IgD-negative memory B cell (primary cell): Measurements from ENCODE around the gene SLC25A19. TPM values are rescaled to one million over a fixed set of nuclear protein-coding genes. Genes with fewer than 3 reads are reported as not detected.
A peak's percentile ranks its signal among the peaks of the same experiment; 100 is the strongest.
"Not testable (repeated sequence)": the region's sequence is repeated elsewhere in the genome, so short reads cannot be mapped to it uniquely, and the experiment has no call there.

Experiments
- H3K27ac Mint-ChIP-seq, 3 donors: one replicate each; pipeline ENCODE4 v1.8.0; 2020 to 2022; ENCODE audit warnings: mild to moderate bottlenecking in 3 of 3, mixed read lengths in 3 of 3, moderate library complexity in 1 of 3
- H3K27me3 Mint-ChIP-seq: one replicate; pipeline ENCODE4 v1.8.0; 2021; ENCODE audit warnings: mixed read lengths
- H3K36me3 Mint-ChIP-seq: one replicate; pipeline ENCODE4 v1.8.0; 2020; ENCODE audit warnings: mild to moderate bottlenecking, mixed read lengths
- H3K4me1 Mint-ChIP-seq, 3 donors: one replicate each; pipeline ENCODE4 v1.8.0; 2020 to 2022; ENCODE audit warnings: mixed read lengths in 3 of 3, mild to moderate bottlenecking in 1 of 3
- H3K4me3 Mint-ChIP-seq, 4 donors: one replicate each; pipeline ENCODE4 v1.8.0; 2020 to 2022; ENCODE audit warnings: mild to moderate bottlenecking in 4 of 4, mixed read lengths in 4 of 4, moderate library complexity in 3 of 4
- H3K9me3 Mint-ChIP-seq, 3 donors: one replicate each; pipeline ENCODE4 v1.8.0; 2020 to 2021; ENCODE audit warnings: mixed read lengths in 3 of 3, mild to moderate bottlenecking in 1 of 3
- polyA plus RNA-seq: library from polyadenylated mRNA; unstranded; fragments of 300-500 nt; fragmentation: Illumina TruSeq; gene quantifications from one replicate; pipeline ENCODE4 v1.2.3, GENCODE V29; 2021

The SLC25A19 gene
- polyA plus RNA-seq, 1 donor from 2014 or later: 22.0 TPM

DNA sequence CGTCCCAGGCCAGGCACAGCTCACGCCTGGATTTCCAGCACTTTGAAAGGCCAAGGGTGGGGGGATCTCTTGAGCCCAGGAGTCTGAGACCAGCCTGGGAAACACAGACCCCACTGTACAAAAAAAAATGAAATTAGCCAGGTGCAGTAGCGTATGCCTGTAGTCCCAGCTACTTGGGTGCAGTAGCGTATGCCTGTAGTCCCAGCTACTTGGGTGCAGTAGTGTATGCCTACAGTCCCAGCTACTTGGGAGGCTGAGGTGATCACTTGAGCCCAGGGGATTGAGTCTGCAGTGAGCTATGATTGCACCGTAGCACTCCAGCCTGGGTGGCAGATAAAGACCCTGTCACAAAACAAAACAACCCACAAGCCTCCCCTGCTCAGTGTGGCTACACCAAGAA is 27.0 kb upstream of the SLC25A19 start:
- peaks cover 42 to 56% (median 51%) of the 10 kb centered on the region in 3 donors for H3K4me1 Mint-ChIP-seq
- H3K4me3 Mint-ChIP-seq: peak overlapping the region in 2 of 4 donors; percentile 74 to 88

DNA sequence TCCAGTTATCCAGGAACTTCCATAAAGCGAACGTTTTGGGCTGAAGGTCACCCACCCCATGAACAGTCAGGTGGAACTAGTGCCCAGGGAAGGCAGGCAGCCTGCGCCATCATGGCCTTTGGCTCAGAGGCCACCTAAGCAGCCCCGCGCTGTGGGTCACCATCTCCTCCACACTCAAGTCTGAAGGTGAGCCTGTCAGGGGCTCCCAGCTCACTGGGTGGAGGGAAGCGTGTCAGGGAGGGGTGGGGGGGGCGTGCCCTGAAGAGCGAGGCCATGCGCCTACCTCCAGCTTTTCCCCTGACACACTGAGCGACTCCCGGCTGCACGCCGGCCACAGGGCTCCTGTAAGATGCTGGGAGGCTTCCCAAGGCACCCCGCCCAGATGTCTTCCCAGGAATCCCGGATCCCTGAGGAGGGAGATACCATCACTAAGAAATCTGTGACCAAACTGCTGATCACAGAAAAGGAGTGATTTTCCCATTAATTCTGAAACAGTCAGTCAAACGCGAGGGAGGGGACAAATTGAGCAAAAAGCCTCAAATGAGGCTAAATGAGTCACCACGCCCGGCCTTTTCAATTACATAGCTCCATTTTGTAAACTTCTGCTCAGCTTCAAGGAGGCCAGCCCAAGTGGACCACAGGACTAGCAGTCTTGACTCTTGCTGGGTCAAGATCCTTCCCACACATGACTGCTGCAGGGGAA is 26.5 kb upstream of the SLC25A19 start:
- peak overlapping the region in 2 of 4 donors; percentile 74 to 88 for H3K4me3 Mint-ChIP-seq
- H3K4me1 Mint-ChIP-seq: peaks cover 41 to 50% (median 49%) of the 10 kb centered on the region in 3 donors
- H3K27ac Mint-ChIP-seq: peak overlapping the region; percentile 60 to 92 (median 65)

More for the DNA sequence above, 27.0 kb upstream of the SLC25A19 start:
- no peaks in the 10 kb centered on the region for H3K9me3 Mint-ChIP-seq
- no peaks in the 10 kb centered on the region for H3K27me3 Mint-ChIP-seq
- H3K27ac Mint-ChIP-seq: peak overlapping the region; percentile 60 to 92 (median 65)
- no peaks in the 10 kb centered on the region for H3K36me3 Mint-ChIP-seq

GRCh38 chr17:75313941-75314551 is 24.8 kb upstream of the SLC25A19 start:
- Mint-ChIP-seq H3K36me3 (no peaks in the 10 kb centered on the region), H3K4me3 (peak overlapping the region in 3 of 4 donors; percentile 3 to 81 (median 67)), H3K27me3 (no peaks in the 10 kb centered on the region), H3K27ac (peak overlapping the region; percentile 26 to 94 (median 85)), H3K4me1 (peaks cover 29 to 40% (median 37%) of the 10 kb centered on the region in 3 donors), H3K9me3 (no peaks in the 10 kb centered on the region)

More for the DNA sequence above, 26.5 kb upstream of the SLC25A19 start:
- Mint-ChIP-seq H3K9me3 (no peaks in the 10 kb centered on the region), H3K36me3 (no peaks in the 10 kb centered on the region), H3K27me3 (no peaks in the 10 kb centered on the region)

DNA sequence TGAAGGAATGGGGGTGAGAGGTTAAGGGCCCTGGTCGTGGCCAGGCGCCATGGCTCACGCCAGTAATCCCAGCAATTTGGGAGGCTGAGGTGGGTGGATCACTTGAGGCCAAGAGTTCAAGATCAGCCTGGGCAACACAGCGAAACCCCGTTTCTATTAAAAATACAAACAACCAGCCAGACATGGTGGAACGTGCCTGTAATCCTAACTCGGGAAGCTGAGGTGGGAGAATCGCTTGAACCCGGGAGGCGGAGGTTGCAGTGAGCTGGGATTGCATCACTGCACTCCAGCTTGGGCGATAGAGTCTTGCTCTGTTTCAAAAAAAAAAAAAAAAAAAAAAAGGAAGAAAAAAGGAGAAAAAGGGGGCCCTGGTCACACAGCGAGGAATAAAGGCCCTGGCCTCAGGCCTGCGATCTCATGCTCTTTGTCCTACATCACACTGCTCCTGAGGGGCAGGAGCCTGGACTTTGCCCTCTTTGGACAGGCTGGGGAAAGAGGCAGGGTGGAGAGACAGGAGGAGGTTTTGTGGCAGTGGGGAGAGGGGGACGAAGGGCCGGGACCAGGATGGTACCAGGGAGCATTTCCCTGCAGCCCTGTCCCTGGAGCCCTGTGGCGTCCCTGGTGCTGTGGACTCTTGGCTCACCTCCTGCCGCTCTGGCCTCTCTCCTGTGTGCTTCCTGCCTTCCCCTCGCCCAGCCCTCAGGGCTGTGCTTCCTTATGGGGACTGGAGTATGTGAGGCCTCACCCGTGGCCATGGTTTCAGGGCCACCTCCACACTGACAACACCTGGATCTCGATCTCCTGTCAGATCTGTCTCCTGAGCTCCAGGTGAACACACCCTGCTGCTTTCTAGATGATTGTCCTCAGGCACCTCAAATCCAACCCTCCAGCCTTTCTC is 19.7 kb upstream of the SLC25A19 start:
- no peaks in the 10 kb centered on the region for H3K9me3 Mint-ChIP-seq
- H3K36me3 Mint-ChIP-seq: no peaks in the 10 kb centered on the region
- H3K27ac Mint-ChIP-seq: peak overlapping the region in 2 of 3 donors; percentile 23 to 78
- no peaks in the 10 kb centered on the region for H3K27me3 Mint-ChIP-seq
- H3K4me1 Mint-ChIP-seq: peaks cover 11 to 19% (median 16%) of the 10 kb centered on the region in 3 donors
- peak overlapping the region in 1 of 4 donors; percentile 50 for H3K4me3 Mint-ChIP-seq

DNA sequence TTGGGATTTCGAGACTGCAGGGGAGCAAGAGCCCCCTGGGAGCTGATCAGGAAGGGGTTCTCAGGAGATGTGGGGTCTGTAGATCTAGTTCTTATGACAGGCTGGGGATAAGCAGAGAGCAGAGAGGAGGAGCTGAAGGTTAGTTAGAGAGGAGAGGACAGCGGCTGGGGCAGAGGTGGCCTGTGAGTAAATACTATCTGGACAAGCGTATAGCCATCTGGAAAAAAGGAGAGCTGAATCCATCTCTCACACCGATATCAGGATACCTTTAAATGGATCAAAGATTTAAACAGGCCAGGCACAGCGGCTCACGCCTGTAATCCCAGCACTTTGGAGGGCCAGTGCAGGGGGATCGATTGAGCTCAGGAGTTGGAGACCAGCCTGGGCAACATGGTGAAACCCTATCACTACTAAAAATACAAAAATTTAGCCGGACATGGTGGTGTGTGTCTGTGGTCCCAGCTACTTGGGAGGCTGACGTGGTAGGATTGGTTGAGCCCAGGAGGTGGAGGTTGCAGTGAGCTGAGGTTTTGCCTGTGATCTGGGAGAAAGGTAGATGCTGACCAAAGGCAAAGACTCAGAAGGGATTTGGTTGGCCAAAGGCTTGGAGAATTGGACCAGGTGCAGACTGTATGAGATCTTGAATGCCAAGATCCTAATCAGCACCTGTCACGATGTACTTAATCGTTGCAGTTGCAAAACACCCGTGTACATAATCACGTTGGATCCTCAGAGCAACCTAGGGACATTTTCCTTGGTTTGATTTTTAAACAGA is 18.9 kb upstream of the SLC25A19 start:
- Mint-ChIP-seq H3K4me3 (peak overlapping the region in 1 of 4 donors; percentile 50), H3K27me3 (no peaks in the 10 kb centered on the region), H3K9me3 (no peaks in the 10 kb centered on the region), H3K36me3 (no peaks in the 10 kb centered on the region), H3K4me1 (peaks cover 6 to 14% (median 10%) of the 10 kb centered on the region in 3 donors), H3K27ac (peak overlapping the region in 1 of 3 donors; percentile 23)

DNA sequence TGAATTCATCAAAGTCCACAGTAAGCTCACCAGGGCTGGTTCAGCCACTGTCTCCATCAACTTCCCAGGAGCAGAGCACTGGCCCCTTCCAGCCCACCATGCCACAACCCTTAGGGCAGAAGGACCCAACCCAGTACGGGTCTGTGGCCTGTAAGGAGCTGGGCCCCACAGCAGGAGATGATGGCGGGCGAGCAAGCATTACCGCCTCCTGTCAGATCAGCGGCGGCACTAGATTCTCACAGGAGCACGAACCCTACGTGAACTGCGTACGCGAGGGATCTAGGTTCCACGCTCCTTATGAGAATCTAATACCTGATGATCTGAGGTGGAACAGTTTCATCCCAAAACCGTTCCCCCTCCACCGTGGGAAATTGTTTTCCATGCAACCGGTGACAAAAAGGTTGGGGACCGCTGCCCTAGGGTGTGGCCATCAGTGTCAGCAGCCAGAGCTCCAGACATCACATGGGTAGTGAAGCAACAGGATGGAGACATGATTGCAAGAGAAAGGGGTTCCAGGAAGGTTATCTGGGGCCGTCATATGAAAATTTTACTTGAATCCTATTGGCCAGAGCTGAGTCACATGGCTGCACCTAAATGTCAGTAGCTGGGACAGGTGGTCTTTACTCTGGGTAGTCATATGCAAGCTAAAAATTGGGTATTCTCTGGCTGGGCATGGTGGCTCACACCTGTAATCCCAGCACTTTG is 12.4 kb upstream of the SLC25A19 start:
- no peaks in the 10 kb centered on the region for H3K27me3 Mint-ChIP-seq

DNA sequence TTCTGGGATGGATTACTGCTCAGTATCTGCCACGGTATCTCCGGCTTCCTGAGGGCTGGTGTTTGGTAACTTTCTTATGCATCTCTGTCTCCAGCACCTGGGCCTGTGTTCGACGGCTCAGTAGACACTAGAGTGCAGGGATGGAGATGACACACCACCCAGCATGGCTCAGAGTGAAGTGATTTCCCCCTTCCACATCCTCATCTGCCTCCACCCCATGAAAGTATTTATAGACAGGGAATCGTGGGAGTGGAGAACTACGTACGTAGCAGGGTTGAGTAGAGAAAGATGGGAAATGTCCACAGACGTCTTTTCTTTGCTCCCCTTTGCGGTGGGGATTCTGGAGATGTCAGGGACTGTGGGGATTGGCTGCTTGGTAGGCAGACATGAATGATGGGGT is 11.8 kb upstream of the SLC25A19 start:
- Mint-ChIP-seq H3K4me3 (no peak overlapping the region), H3K27ac (no peak overlapping the region), H3K27me3 (no peaks in the 10 kb centered on the region), H3K36me3 (peaks cover 1% of the 10 kb centered on the region), H3K4me1 (peaks cover 9 to 11% (median 11%) of the 10 kb centered on the region in 3 donors), H3K9me3 (no peaks in the 10 kb centered on the region)

More for the DNA sequence above, 12.4 kb upstream of the SLC25A19 start:
- no peaks in the 10 kb centered on the region for H3K9me3 Mint-ChIP-seq
- H3K4me3 Mint-ChIP-seq: no peak overlapping the region
- no peak overlapping the region for H3K27ac Mint-ChIP-seq
- peaks cover 8 to 9% (median 9%) of the 10 kb centered on the region in 3 donors for H3K4me1 Mint-ChIP-seq
- peaks cover 1% of the 10 kb centered on the region for H3K36me3 Mint-ChIP-seq

DNA sequence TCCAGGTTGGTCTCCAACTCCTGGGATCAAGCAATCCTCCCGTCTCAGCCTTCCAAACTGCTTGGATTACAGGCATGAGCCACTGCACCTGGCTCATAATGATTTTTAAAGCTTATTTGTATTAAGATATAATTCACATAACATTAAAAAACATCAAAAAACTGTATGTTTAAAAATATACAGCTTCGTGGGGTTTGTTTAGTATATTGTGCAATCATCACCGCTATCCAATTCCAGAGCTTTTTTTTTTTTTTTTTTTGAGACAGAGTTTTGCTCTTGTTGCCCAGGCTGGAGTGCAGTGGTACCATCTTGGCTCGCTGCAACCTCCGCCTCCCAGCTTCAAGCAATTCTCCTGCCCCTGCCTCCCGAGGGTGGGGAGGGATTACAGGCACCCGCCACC is 11.0 kb upstream of the SLC25A19 start:
- Mint-ChIP-seq H3K4me3 (peak overlapping the region in 1 of 4 donors; percentile 73), H3K27ac (peak overlapping the region in 1 of 3 donors; percentile 59), H3K4me1 (peaks cover 14 to 17% (median 14%) of the 10 kb centered on the region in 3 donors), H3K27me3 (no peaks in the 10 kb centered on the region), H3K36me3 (peaks cover 1% of the 10 kb centered on the region), H3K9me3 (no peaks in the 10 kb centered on the region)

DNA sequence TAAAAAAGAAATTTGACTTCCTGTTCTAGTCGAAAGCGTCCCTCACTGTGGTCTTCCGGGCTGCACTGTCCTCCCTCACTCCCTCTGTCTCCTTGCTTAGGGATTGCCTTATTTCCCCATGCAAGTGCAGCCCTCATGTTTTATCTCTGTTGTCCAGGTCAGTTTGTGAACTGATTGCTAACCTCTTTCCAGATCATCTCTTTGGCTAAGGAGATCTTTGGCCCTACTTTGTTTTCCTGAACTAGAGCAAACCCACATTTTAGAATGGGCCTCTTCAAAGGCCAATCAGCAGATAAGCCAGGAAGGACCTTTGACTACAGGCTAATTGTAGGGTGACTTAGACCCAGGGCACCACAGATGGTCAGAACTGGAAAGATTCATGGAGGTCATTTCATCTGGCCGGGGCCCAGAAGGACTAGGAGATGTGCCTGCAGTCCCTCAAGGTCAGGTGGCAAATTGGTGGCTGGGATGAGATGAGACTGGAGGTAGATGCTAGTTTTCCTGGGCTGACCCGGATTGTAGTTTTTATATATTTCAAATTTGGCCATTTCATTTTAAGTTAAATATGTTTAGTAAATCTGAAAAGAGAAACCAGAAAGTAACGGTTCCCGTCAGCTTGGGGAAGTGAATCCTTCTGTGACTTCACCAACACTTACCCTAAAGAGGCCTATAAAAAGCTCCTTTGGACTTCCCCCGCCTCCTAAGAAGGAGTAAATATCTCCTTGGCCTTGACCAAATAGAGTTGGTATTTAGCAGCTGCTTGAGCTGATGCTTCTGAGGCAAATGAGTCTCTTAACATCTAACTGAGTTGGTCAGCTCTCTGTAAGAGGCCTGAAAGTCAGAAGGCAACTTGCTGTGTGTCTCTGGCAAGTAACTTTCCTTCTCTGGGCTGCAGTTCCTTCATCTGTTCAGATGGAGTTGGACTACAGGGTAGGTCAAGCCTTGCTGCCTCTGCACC is 6.2 kb upstream of the SLC25A19 start:
- no peaks in the 10 kb centered on the region for H3K9me3 Mint-ChIP-seq
- peaks cover 18 to 21% (median 18%) of the 10 kb centered on the region in 3 donors for H3K4me1 Mint-ChIP-seq
- no peaks in the 10 kb centered on the region for H3K36me3 Mint-ChIP-seq
- peak overlapping the region; percentile 61 to 89 (median 78) for H3K4me3 Mint-ChIP-seq
- no peaks in the 10 kb centered on the region for H3K27me3 Mint-ChIP-seq
- peak overlapping the region; percentile 93 to 99 (median 94) for H3K27ac Mint-ChIP-seq

DNA sequence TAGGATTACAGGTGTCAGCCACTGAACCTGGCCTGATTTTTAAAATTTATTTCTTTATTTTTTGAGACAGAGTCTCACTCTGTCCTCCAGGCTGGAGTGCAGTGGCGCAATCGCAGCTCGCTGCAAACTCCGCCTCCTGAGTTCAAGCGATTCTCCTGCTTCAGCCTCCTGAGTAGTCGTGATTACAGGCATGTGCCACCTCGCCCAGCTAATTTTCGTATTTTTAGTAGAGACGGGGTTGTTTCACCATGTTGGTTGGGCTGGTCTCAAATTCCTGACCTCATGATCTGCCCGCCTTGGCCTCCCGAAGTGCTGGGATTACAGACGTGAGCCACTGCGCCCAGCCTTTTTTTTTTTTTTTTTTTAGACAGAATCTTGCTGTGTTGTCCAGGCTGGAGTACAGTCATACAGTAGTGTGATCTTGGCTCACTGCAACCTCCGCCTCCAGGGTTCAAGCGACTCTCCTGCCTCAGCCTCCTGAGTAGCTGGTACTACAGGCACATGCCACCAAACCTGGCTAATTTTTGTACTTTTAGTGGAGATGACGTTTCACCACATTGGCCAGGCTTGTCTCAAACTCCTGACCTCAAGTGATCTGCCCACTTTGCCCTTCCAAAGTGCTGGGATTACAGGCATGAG is 3.7 kb upstream of the SLC25A19 start:
- H3K4me3 Mint-ChIP-seq: peak overlapping the region in 2 of 4 donors; percentile 48 to 55
- not testable (repeated sequence) for H3K27me3 Mint-ChIP-seq, H3K9me3 Mint-ChIP-seq, H3K36me3 Mint-ChIP-seq
- H3K27ac Mint-ChIP-seq: peak overlapping the region; percentile 16 to 93 (median 63)
- peaks cover 25 to 27% (median 27%) of the 10 kb centered on the region in 3 donors for H3K4me1 Mint-ChIP-seq

DNA sequence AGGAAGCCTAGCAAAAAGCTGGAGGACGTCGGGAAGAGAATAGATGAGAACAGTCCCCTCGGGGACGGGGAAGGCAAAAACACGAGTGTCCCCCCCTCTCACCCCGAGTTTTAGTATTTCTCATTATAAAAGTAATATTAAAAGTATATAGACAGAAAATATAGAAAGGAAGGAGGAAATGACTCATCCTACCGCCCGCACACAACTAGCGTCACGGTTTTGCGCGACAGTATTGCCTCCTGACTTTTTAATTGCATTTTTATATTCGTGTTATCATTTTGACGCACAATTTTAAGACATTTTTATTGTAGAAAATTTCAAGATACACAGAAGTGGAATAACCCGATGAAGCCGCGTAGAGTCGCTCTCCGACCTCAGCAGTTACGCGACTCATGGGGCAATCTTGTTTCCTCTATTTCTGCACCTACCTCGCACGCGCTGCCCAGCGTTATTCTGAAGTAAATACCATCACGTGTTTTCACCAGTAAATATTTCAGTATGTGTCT is 652 bp upstream of the SLC25A19 start:
- peak overlapping the region; percentile 98 to 100 (median 99) for H3K27ac Mint-ChIP-seq

GRCh38 chr17:75288770-75289114 is 491 bp downstream of the SLC25A19 start:
- Mint-ChIP-seq H3K9me3 (no peaks in the 10 kb centered on the region), H3K27me3 (no peaks in the 10 kb centered on the region), H3K27ac (peak overlapping the region; percentile 98 to 100 (median 99)), H3K36me3 (peaks cover 1% of the 10 kb centered on the region), H3K4me1 (peaks cover 10 to 20% (median 15%) of the 10 kb centered on the region in 3 donors), H3K4me3 (peak overlapping the region; percentile 97 to 100 (median 98))

More for the DNA sequence above, 652 bp upstream of the SLC25A19 start:
- peaks cover 1% of the 10 kb centered on the region for H3K36me3 Mint-ChIP-seq
- H3K4me3 Mint-ChIP-seq: peak overlapping the region; percentile 97 to 100 (median 98)
- H3K27me3 Mint-ChIP-seq: no peaks in the 10 kb centered on the region
- no peaks in the 10 kb centered on the region for H3K9me3 Mint-ChIP-seq
- H3K4me1 Mint-ChIP-seq: peaks cover 10 to 22% (median 19%) of the 10 kb centered on the region in 3 donors
